ENCODE data around the gene NCBP3.

GRCh38 chr17:3845621-3846436 lies at the start of gene NCBP3:
- TF ChIP-seq, protein P1, sequence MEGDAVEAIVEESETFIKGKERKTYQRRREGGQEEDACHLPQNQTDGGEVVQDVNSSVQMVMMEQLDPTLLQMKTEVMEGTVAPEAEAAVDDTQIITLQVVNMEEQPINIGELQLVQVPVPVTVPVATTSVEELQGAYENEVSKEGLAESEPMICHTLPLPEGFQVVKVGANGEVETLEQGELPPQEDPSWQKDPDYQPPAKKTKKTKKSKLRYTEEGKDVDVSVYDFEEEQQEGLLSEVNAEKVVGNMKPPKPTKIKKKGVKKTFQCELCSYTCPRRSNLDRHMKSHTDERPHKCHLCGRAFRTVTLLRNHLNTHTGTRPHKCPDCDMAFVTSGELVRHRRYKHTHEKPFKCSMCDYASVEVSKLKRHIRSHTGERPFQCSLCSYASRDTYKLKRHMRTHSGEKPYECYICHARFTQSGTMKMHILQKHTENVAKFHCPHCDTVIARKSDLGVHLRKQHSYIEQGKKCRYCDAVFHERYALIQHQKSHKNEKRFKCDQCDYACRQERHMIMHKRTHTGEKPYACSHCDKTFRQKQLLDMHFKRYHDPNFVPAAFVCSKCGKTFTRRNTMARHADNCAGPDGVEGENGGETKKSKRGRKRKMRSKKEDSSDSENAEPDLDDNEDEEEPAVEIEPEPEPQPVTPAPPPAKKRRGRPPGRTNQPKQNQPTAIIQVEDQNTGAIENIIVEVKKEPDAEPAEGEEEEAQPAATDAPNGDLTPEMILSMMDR (IDR thresholded peaks at IDR 0.05), result peak in 6 of 7 experiments; percentile 40 to 98 (median 93)
- peak in 1 of 4 donors; percentile 78 for TF ChIP-seq POLR2A (IDR thresholded peaks at IDR 0.05)
- TF ChIP-seq POLR2AphosphoS5 (IDR thresholded peaks at IDR 0.05), result peak; percentile 78 to 94 (median 91)
- no peak for TF ChIP-seq EP300 (IDR thresholded peaks at IDR 0.05)
